Measurements from ENCODE around the gene DPP6.

- TF ChIP-seq EZH2phosphoT487 (IDR thresholded peaks at IDR 0.05; ENCODE audit: borderline replicate concordance): no peak
- TF ChIP-seq CTCF (conservative IDR thresholded peaks at IDR 0.05; ENCODE audit: low read length): no peak
These were observed 494.9 kb downstream of the DPP6 start for GRCh38 chr7:154546946-154547587.

Measured in Loucy (cell line).